GOT3 (cell line): ENCODE results near the gene TCF7L1.

Experiments
- DNase-seq: peaks from one replicate; lab custom pipeline; 2025; ENCODE audit warnings: mixed read lengths; lab: John Stamatoyannopoulos, UW

The TCF7L1 gene

GRCh38 chr2:85356186-85356585 lies 223.0 kb downstream of the TCF7L1 start:
- no peak for DNase-seq

GRCh38 chr2:85357736-85358135 lies 224.5 kb downstream of the TCF7L1 start:
- no peak for DNase-seq
